OCI-LY7 (cell line): ENCODE measurements around the gene ST6GALNAC5.

Source experiments
- EZH2phosphoT487 ChIP-seq: fragments of 200-600 bp; sonication (generic); IDR thresholded peaks from 2 replicates; pipeline ENCODE4 v1.6.1; 2018; ENCODE audit warnings: low read depth, borderline replicate concordance, mild to moderate bottlenecking, mixed run types, antibody characterized with exemption, low read length, moderate library complexity, mixed read lengths
- TF ChIP-seq, protein P1 (sequence below): fragments of 200-600 bp; sonication (generic); conservative IDR thresholded peaks from 2 replicates; pipeline ENCODE4 v1.5.1; 2014; ENCODE audit warnings: mild to moderate bottlenecking, antibody characterized with exemption, low read length, moderate library complexity, mixed read lengths

GRCh38 chr1:76824106-76824505 is 43.2 kb upstream of the ST6GALNAC5 start:
- TF ChIP-seq, protein P1, sequence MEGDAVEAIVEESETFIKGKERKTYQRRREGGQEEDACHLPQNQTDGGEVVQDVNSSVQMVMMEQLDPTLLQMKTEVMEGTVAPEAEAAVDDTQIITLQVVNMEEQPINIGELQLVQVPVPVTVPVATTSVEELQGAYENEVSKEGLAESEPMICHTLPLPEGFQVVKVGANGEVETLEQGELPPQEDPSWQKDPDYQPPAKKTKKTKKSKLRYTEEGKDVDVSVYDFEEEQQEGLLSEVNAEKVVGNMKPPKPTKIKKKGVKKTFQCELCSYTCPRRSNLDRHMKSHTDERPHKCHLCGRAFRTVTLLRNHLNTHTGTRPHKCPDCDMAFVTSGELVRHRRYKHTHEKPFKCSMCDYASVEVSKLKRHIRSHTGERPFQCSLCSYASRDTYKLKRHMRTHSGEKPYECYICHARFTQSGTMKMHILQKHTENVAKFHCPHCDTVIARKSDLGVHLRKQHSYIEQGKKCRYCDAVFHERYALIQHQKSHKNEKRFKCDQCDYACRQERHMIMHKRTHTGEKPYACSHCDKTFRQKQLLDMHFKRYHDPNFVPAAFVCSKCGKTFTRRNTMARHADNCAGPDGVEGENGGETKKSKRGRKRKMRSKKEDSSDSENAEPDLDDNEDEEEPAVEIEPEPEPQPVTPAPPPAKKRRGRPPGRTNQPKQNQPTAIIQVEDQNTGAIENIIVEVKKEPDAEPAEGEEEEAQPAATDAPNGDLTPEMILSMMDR = no peak
- TF ChIP-seq EZH2phosphoT487 = no peak
